Right atrium auricular region (tissue), 2 donors: ENCODE results near the gene SMPD3. TPM values are rescaled to one million over a fixed set of nuclear protein-coding genes. Genes with fewer than 3 reads are reported as not detected.

Source experiments
- DNase-seq: peaks from one replicate; pipeline ENCODE4 v3.0.0-alpha.2; 2019; ENCODE audit warnings: low spot score
- H3K27ac ChIP-seq, 2 donors: fragments of 200-600 bp; sonication (generic); 1 replicate in 1 of 2; 2 replicates in 1 of 2; pipeline ENCODE4 v1.5.1; 2016 to 2019
- H3K27me3 ChIP-seq, 2 donors: fragments of 200-600 bp; sonication (generic); one replicate each; pipeline versions ENCODE4 v1.5.1 to v1.6.0; 2017 to 2019
- H3K36me3 ChIP-seq: fragments of 200-600 bp; sonication (generic); one replicate; pipeline ENCODE4 v1.5.1; 2016
- H3K4me1 ChIP-seq, 2 donors: fragments of 200-600 bp; sonication (generic); one replicate each; pipeline versions ENCODE4 v1.5.1 to v1.6.0; 2017 to 2019
- H3K4me3 ChIP-seq, 2 donors: fragments of 200-600 bp; sonication (generic); 1 replicate in 1 of 2; 2 replicates in 1 of 2; pipeline ENCODE4 v1.5.1; 2017 to 2019; ENCODE audit warnings: mild to moderate bottlenecking in 1 of 2, moderate library complexity in 1 of 2
- H3K9me3 ChIP-seq, 2 donors: fragments of 200-600 bp; sonication (generic); one replicate each; pipeline ENCODE4 v1.5.1; 2019
- total RNA-seq, 2 donors: library from RNA; depleted of rRNA; stranded (reverse); fragments of >200 nt; gene quantifications; one replicate each; pipeline ENCODE4 v1.1.0, GENCODE V29; 2016
- TF ChIP-seq, protein P1 (sequence below), 2 donors: fragments of 200-600 bp; sonication (generic); IDR thresholded peaks; one replicate each; pipeline ENCODE4 v1.5.1; 2019; ENCODE audit warnings: antibody characterized with exemption in 2 of 2

The SMPD3 gene
- total RNA-seq, 2 donors from 2014 or later: 3.0 to 4.4 TPM

DNA sequence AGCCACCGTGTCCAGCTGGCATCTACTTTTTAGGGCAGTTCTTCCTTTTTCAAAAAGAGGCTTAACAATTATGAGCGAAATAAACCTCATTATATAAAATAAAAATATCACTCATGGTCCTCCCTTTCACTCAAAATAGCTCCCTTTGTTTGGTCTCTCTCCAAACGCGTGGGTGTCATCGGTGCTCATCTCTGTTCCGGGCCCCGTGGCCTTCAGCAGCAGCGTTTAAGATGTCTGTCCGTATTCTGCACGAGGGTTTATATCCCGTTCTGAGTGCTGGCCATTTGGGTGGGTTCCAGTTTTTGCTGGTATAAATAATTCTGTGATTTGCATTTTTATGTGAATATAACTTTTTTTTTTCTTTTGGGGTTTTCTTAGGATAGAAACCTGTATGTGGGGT, 104.1 kb downstream of the SMPD3 start:
- peaks cover 0 to 9% of the 10 kb centered on the region in 2 donors for H3K4me1 ChIP-seq
- H3K27me3 ChIP-seq: no peaks in the 10 kb centered on the region
- no peak overlapping the region for H3K27ac ChIP-seq
- peaks cover 73% of the 10 kb centered on the region for H3K36me3 ChIP-seq
- H3K9me3 ChIP-seq: no peaks in the 10 kb centered on the region
- DNase-seq: no peak
- no peak overlapping the region for H3K4me3 ChIP-seq
- TF ChIP-seq, protein P1, sequence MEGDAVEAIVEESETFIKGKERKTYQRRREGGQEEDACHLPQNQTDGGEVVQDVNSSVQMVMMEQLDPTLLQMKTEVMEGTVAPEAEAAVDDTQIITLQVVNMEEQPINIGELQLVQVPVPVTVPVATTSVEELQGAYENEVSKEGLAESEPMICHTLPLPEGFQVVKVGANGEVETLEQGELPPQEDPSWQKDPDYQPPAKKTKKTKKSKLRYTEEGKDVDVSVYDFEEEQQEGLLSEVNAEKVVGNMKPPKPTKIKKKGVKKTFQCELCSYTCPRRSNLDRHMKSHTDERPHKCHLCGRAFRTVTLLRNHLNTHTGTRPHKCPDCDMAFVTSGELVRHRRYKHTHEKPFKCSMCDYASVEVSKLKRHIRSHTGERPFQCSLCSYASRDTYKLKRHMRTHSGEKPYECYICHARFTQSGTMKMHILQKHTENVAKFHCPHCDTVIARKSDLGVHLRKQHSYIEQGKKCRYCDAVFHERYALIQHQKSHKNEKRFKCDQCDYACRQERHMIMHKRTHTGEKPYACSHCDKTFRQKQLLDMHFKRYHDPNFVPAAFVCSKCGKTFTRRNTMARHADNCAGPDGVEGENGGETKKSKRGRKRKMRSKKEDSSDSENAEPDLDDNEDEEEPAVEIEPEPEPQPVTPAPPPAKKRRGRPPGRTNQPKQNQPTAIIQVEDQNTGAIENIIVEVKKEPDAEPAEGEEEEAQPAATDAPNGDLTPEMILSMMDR (IDR thresholded peaks at IDR 0.05): no peak

DNA sequence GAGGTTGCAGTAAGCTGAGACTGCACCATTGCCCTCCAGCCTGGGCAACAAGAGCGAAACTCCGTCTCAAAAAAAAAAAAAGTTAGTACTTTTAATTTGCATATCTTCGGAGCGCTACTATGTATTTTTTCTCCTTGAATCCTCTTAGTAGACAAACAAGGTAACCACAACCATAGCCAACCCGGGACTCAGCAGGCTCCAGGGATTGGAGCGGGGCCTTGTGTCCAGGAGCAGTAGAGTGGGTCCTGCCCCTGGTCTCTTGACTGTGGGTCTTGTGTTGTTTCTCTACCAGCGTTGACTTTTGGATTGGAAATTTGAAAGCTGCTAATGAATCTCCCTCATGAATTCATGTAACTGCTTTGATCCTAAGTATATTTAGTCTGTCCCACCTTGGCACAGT, 105.2 kb downstream of the SMPD3 start:
- H3K27me3 ChIP-seq: no peaks in the 10 kb centered on the region
- DNase-seq: no peak
- H3K36me3 ChIP-seq: peaks cover 78% of the 10 kb centered on the region
- TF ChIP-seq, protein P1 (IDR thresholded peaks at IDR 0.05): no peak
- H3K4me3 ChIP-seq: no peak overlapping the region
- peaks cover 0 to 9% of the 10 kb centered on the region in 2 donors for H3K4me1 ChIP-seq
- H3K27ac ChIP-seq: no peak overlapping the region
- no peaks in the 10 kb centered on the region for H3K9me3 ChIP-seq

DNA sequence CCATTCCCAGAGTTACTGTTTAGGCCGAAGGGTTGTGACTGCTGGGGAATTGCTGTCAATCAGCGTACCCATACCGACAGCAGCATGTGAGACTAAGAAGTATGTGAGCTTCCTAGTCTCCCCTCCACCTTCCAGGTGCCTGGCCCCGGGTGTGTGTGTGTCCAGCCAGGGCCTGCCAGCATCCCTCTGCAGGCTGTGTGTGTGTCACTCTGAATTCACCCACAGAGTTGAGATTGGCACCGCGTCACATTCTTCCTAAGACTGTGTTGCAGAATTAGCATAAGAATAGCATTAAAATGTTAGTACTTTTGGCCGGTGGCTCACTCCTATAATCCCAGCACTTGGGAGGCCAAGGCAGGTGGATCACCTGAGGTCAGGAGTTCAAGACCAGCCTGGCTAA, 105.7 kb downstream of the SMPD3 start:
- H3K4me1 ChIP-seq: peaks cover 0 to 9% of the 10 kb centered on the region in 2 donors
- H3K36me3 ChIP-seq: peaks cover 80% of the 10 kb centered on the region
- DNase-seq: no peak
- no peak overlapping the region for H3K27ac ChIP-seq
- H3K9me3 ChIP-seq: no peaks in the 10 kb centered on the region
- H3K27me3 ChIP-seq: no peaks in the 10 kb centered on the region
- H3K4me3 ChIP-seq: no peak overlapping the region
- TF ChIP-seq, protein P1 (IDR thresholded peaks at IDR 0.05): no peak

DNA sequence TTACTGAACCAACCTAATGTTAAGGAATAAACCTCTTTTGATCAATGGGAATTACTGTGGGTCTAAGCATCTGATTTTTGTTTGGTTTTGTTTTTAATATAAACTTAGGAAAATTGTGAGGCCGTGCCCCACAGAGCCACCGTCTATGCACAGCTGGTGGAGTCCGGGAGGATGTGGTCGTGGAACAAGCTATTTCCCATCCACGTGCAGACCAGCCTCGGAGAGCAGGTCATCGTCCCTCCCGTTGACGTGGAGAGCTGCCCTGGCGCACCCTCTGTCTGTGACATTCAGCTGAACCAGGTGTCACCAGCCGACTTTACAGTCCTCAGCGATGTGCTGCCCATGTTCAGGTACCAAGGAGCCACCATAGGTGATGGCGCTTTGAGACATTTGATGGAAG, 109.1 kb downstream of the SMPD3 start:
- Histone ChIP-seq H3K27ac (no peak overlapping the region), H3K36me3 (peaks cover 58% of the 10 kb centered on the region), H3K27me3 (no peaks in the 10 kb centered on the region), H3K4me3 (no peak overlapping the region), H3K4me1 (no peaks in the 10 kb centered on the region), H3K9me3 (no peaks in the 10 kb centered on the region)
- no peak for DNase-seq
- TF ChIP-seq, protein P1 (IDR thresholded peaks at IDR 0.05): no peak

DNA sequence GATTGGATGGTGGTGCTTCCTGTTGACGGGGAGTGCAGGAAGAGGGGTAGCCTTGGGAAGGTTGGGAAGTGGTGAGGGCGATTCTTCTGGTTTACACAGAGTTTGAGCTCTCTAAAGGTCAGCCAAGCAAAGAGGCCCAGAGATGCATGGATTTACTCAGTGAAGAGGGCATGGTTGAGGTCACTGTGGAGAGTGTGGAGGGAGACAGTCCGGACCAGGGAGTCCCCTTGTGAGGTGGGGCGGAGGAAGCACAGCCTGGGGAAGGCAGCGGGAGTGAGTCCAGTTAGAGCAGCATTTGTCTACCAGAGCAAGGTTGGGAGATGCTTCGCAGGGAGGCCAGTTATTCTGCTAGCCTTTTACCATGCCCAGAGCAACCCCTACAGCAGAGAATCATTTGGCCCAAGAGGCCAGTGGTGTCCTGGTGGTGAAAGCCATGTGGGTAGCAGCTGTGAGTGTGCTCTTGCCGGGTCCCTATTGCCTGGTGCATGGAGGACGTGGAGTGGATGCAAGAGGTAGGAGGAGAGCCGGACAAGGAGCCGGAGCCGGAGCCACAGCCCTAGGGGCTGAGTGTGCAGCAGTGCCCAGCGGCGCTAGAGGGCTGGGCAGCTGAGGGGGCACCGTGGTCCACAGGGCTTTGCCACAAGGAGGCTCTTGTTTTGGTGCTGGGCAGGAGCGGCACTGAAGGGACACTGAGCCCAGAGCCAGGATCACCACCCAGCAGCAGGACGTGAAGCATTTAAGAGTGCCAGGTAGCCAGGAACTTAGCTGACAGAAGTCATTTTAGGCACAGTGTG, 109.8 kb downstream of the SMPD3 start:
- Histone ChIP-seq H3K4me3 (no peak overlapping the region), H3K27me3 (no peaks in the 10 kb centered on the region), H3K36me3 (peaks cover 56% of the 10 kb centered on the region), H3K4me1 (no peaks in the 10 kb centered on the region), H3K27ac (no peak overlapping the region), H3K9me3 (no peaks in the 10 kb centered on the region)
- DNase-seq: no peak
- TF ChIP-seq, protein P1 (IDR thresholded peaks at IDR 0.05): no peak

DNA sequence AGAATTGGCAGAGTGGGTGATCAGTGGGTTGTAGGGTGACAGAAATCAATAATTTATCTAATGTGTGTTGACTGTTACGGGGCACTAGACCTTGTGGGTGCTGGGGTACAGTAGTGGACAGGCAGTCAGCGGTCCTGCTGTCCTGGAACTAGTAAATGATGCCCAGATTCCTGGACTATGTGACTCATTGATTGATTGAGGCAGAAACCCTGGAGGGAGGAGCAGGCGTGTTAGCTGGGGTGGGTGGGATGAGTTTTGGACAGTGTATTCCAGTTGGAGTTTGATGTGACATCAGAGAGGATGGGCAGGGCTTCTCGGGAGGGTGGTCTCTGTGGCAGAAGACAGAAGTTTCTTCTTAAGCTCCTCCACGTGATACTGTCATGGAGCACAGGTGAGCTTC, 113.1 kb downstream of the SMPD3 start:
- Histone ChIP-seq H3K27ac (no peak overlapping the region), H3K4me1 (peaks cover 0 to 7% of the 10 kb centered on the region in 2 donors), H3K27me3 (no peaks in the 10 kb centered on the region), H3K36me3 (peaks cover 30% of the 10 kb centered on the region), H3K9me3 (no peaks in the 10 kb centered on the region), H3K4me3 (no peak overlapping the region)
- TF ChIP-seq, protein P1 (IDR thresholded peaks at IDR 0.05): no peak
- DNase-seq: no peak
